Calu3 (cell line): Measurements from ENCODE around the gene ST14. TPM values are rescaled to one million over a fixed set of nuclear protein-coding genes. Genes with fewer than 3 reads are reported as not detected.
"Not testable (repeated sequence)": the region's sequence is repeated elsewhere in the genome, so short reads cannot be mapped to it uniquely, and the experiment has no call there.

Source experiments
- BruUV-seq: library from RNA; stranded (reverse); fragments of 400-500 nt; replicated peaks from 2 replicates; lab custom pipeline; 2021; lab: Mats Ljungman, UMichigan
- CTCF ChIA-PET: fragments of 300-600 bp; sonication (Branson Sonifier 250); formaldehyde crosslinking; loops from one replicate; lab custom pipeline; 2022; ENCODE audit warnings: antibody characterized with exemption; lab: Charles Lee
- DNase-seq: peaks from one replicate; pipeline ENCODE4 v3.0.0; 2022
- H3K27ac Mint-ChIP-seq: one replicate; pipeline ENCODE4 v1.8.0; 2022; ENCODE audit warnings: mixed read lengths; ENCODE audit not compliant: unreplicated experiment
- H3K27me3 Mint-ChIP-seq: one replicate; pipeline ENCODE4 v1.8.0; 2022; ENCODE audit warnings: mixed read lengths; ENCODE audit not compliant: unreplicated experiment
- H3K36me3 Mint-ChIP-seq: one replicate; pipeline ENCODE4 v1.8.0; 2022; ENCODE audit warnings: mild to moderate bottlenecking, moderate library complexity, mixed read lengths; ENCODE audit not compliant: insufficient read depth, unreplicated experiment
- H3K4me1 Mint-ChIP-seq: one replicate; pipeline ENCODE4 v1.8.0; 2022; ENCODE audit warnings: mild to moderate bottlenecking, low read depth, mixed read lengths; ENCODE audit not compliant: unreplicated experiment
- H3K4me3 Mint-ChIP-seq: one replicate; pipeline ENCODE4 v1.8.0; 2022; ENCODE audit warnings: mild to moderate bottlenecking, low read depth, moderate library complexity, mixed read lengths; ENCODE audit not compliant: unreplicated experiment
- H3K9me3 Mint-ChIP-seq: one replicate; pipeline ENCODE4 v1.8.0; 2022; ENCODE audit warnings: low read depth, mixed read lengths; ENCODE audit not compliant: unreplicated experiment
- intact Hi-C: fragments of 100-400 bp; cut with micrococcal nuclease; formaldehyde crosslinking; loops from one replicate; pipeline ENCODE4 v1.10.0; 2022; ENCODE audit not compliant: unreplicated experiment
- total RNA-seq: library from RNA; stranded (reverse); gene quantifications from 2 replicates; pipeline ENCODE4 v1.2.3, GENCODE V29; 2022
- TF ChIP-seq, protein P1 (sequence below): fragments of 200-600 bp; IDR thresholded peaks from one replicate; pipeline ENCODE4 v1.8.0; 2022; ENCODE audit warnings: antibody characterized with exemption; ENCODE audit not compliant: unreplicated experiment

The ST14 gene
- total RNA-seq, 1 experiment from 2014 or later = 153 TPM

DNA sequence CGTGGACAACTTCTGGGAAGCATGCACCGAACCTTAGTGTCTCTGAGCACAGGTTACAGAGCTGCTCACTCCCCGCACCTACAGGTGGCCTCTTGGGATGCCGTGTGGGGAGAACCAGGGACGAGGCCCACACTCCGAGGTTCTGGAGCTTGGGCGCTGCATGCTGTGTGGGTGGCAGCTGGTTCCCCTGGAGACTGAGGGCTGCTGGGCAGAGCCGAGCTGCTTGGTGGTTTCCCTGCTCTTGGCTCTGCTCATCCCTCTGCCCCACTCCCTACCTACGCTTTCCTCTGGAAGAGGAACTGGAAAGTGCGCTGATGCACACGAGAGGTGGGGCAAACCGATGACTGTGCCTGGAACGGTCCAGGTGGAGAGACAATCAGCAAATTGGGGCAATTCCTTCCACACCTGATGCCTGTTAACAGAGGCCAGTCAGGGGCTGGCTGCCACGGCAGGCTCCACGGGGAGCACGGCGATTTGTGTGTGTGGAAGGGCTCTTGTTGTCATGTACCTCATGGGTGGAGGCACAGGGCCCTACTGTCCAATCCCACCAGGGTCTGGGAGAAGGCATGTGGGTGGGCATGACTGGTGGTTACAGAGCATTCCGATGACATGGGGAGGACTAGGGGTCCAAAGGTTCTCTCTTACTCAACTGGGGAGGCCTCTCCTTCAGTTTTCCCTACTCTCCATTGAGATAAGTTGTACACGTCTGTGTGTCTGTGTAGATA lies 60.9 kb downstream of the ST14 start:
- DNase-seq = no peak
- H3K27ac Mint-ChIP-seq = no peak overlapping the region
- no peaks in the 10 kb centered on the region for H3K9me3 Mint-ChIP-seq

DNA sequence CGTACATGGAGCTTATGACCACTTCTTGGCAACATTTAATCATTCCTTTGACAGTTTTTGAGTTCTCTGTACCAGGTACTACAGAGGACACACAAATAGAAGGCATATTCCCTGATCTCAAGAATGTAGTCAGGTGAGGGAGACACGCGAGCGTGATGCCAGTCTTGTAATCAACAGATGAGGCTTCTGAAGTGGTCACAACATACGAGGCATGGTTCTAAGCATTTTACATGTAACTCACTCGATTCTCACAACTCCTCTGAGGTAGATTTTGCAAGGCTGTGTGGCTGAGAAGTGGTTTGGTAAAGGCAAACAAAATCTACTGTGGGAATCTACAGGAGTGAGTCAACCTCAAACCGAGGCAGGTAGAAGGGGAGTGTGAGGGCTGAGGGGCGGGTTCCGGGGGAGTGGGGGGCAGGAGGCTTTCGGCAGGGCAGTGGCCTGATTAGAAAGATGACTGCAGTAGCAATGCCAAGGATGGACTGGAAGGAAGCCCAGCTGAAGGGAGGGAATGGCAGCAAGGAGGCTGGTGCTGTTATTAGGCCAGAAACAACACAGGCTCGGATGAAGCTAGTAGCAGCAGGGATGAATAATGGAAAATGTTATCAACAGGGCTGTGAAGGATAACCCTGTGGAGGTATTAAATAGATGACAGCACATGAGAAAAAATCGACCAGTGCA lies 63.8 kb downstream of the ST14 start:
- BruUV-seq = no TSS peak
- intact Hi-C loops = no loop called here

More for the DNA sequence above, 60.9 kb downstream of the ST14 start:
- Mint-ChIP-seq H3K36me3 (peaks cover 16% of the 10 kb centered on the region), H3K4me3 (no peak overlapping the region), H3K4me1 (no peaks in the 10 kb centered on the region), H3K27me3 (no peaks in the 10 kb centered on the region)
- CTCF ChIA-PET = no interaction called here
- TF ChIP-seq, protein P1, sequence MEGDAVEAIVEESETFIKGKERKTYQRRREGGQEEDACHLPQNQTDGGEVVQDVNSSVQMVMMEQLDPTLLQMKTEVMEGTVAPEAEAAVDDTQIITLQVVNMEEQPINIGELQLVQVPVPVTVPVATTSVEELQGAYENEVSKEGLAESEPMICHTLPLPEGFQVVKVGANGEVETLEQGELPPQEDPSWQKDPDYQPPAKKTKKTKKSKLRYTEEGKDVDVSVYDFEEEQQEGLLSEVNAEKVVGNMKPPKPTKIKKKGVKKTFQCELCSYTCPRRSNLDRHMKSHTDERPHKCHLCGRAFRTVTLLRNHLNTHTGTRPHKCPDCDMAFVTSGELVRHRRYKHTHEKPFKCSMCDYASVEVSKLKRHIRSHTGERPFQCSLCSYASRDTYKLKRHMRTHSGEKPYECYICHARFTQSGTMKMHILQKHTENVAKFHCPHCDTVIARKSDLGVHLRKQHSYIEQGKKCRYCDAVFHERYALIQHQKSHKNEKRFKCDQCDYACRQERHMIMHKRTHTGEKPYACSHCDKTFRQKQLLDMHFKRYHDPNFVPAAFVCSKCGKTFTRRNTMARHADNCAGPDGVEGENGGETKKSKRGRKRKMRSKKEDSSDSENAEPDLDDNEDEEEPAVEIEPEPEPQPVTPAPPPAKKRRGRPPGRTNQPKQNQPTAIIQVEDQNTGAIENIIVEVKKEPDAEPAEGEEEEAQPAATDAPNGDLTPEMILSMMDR = no peak
- intact Hi-C loops = no loop called here
- BruUV-seq = no TSS peak

DNA sequence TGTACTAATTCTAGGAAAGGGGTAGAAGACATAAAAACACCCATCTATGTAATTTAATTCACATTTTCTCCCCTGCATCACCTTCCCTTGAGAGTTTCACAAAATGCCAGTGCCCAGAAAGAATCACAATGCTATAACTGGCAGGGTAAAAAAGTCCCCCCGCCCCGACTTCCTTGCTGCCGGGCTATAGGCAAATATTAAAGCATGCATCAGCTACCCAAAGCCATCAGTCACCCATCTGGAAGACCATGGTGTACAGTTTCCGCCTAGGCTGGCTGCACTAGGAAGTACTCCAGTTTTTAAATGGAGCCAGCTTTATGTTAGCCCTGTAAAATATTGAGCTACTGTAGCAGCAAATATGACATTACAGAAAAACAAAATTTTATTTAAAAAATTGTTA lies 67.8 kb downstream of the ST14 start:
- Mint-ChIP-seq H3K27me3 (no peaks in the 10 kb centered on the region), H3K9me3 (no peaks in the 10 kb centered on the region), H3K36me3 (peaks cover 6% of the 10 kb centered on the region), H3K4me3 (no peak overlapping the region), H3K4me1 (no peaks in the 10 kb centered on the region), H3K27ac (no peak overlapping the region)
- intact Hi-C loops = no loop called here
- no TSS peak for BruUV-seq
- CTCF ChIA-PET = no interaction called here
- no peak for DNase-seq
- TF ChIP-seq, protein P1 = no peak

More for the DNA sequence above, 63.8 kb downstream of the ST14 start:
- peaks cover 6% of the 10 kb centered on the region for H3K36me3 Mint-ChIP-seq
- H3K4me3 Mint-ChIP-seq = no peak overlapping the region
- no peak for DNase-seq
- TF ChIP-seq, protein P1 = no peak
- no peaks in the 10 kb centered on the region for H3K27me3 Mint-ChIP-seq
- no peak overlapping the region for H3K27ac Mint-ChIP-seq
- H3K4me1 Mint-ChIP-seq = no peaks in the 10 kb centered on the region
- CTCF ChIA-PET = interaction anchor here (0.5 kb wide), 1 partner anchor 49 kb away, joined by 4 read pairs; no protein-coding TSS in a partner anchor
- no peaks in the 10 kb centered on the region for H3K9me3 Mint-ChIP-seq

DNA sequence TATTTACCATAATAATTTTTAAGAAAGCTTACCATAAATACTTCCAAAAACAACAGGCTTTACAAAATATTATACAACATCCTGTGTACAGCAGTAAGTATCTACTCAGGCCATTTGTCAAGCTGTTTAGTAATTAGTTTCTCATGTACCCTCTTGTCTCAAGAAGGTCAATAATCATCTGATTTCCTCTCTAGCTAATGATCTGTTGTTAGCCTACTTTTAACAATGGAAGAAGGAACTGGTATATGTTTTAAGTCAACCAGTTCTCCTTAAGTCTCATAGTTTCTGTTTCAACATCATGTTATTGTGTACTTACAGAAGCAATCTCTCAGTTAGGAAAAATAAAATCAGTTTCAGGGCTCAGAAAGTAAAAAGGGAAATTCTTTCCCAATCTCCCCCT lies 73.9 kb downstream of the ST14 start:
- BruUV-seq, CTCF ChIA-PET, H3K4me1 Mint-ChIP-seq, H3K36me3 Mint-ChIP-seq, H3K27ac Mint-ChIP-seq, H3K27me3 Mint-ChIP-seq, H3K9me3 Mint-ChIP-seq, DNase-seq, H3K4me3 Mint-ChIP-seq: not testable (repeated sequence)
- intact Hi-C loops = loop anchor here (5.0 kb wide), 1 partner anchor 139 kb away; no protein-coding TSS in a partner anchor

DNA sequence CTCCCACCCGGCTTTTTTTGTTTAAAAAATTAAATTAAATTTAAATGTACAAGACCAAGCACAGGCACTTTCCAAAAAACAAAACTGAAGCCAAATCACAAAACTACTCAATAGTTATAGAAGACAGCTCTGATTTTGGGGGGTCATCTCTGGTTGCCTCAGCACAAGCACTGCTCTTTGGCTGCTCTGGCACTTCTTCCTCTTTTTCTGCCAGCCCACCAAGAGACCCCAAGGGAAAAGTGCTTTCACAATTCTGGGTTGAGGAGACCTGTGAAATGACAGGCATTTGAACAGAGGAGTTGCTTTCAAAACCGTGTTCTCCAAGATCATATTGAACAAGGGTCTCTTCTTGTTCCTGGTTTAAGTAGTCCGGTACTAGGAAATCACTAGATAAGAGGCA lies 74.3 kb downstream of the ST14 start:
- H3K27ac Mint-ChIP-seq, H3K9me3 Mint-ChIP-seq, H3K4me3 Mint-ChIP-seq, H3K36me3 Mint-ChIP-seq, H3K4me1 Mint-ChIP-seq, BruUV-seq, CTCF ChIA-PET, H3K27me3 Mint-ChIP-seq, DNase-seq: not testable (repeated sequence)
- intact Hi-C loops = loop anchor here (5.0 kb wide), 1 partner anchor 138 kb away; no protein-coding TSS in a partner anchor
